ENCODE results near the gene SF3B3.
"Not testable (repeated sequence)": the region's sequence is repeated elsewhere in the genome, so short reads cannot be mapped to it uniquely, and the experiment has no call there.

SF3B3 gene

DNA sequence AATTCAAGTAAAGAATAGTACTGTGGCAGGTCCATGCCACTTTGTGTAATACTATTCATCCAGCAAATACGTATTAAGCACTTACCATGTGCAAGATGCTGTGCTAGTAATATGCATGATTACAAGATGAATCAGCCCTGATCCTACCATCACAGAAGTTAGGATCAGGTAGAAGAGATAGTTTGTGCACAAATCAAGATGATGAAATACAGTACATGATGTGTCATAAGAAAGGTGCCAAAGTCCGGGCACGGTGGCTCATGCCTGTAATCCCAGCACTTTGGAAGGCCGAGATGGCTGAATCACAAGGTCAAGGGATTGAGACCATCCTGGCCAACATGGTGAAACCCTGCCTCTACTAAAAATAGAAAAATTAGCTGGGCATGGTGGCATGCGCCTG is 11.2 kb upstream of the SF3B3 start:
- DNase-seq = no peak

DNA sequence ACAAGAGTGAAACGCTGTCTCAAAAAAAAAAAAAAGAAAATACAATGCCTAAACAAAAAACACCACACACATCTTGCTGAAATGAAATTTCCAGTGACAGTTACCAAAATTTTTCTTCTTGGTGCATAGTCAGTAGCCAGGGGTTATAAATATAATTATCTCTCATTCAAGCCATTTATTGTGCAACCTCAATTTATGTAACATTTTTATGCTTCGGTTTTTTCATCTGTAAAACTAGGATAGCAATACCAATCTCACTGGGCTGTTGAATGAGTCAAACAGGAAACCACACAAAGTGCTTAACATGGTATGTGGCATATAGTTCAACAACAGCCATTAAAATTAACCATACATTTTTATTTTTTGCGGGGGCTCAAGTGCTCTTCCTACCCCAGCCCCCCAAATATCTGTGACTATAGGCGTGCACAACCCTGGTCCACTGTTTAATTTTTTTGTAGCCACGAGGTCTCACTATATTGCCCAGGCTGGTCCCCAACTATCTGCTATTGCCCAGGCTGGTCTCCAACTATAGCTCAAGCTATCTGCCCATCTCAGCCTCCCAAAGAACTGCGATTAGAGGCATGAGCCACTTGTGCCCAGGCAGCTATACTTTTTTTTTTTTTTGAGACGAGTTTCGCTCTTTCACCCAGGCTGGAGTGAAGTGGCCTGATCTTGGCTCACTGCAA is 2.9 kb upstream of the SF3B3 start:
- peak in 1 of 2 donors; percentile 60 for DNase-seq

DNA sequence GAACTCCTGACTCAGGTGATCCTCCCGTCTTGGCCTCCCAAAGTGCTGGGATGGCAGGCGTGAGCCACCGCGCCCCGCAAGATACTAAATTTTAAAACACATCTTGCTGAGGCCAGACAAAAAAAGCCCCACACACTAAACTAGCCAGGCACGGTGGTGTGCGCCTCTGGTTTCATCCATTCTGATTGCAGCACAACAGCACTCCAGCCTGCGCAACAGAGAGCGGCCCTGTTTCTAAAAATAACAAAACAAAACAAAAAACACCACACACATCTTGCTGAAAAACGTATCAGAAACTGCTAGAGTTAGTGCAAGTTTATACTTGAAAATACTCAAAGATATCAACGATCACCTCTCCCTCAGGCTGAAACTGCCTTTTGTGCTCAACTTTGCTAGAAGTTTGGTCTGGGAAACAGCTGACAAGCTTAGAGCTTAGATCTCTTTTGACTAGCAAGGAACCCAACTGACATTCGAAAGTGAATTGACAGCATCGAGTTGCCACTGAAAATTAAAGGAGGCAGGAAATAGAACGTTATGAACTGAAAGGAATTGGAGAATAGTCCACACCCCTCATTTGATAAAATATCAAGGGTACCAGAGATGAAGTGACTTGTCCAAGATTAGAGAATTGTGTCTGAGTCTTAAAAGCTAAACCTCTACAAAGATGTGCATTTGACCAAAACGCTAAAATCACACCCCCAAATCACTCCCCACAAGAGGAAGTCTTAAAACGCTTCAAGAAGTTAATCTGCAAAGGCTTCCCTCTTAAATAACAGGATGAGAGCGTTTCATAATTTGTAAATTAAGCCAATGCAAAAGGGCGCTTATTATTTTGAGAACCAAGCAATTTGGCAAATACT is 1.2 kb upstream of the SF3B3 start:
- DNase-seq = peak in 1 of 2 donors; percentile 25

DNA sequence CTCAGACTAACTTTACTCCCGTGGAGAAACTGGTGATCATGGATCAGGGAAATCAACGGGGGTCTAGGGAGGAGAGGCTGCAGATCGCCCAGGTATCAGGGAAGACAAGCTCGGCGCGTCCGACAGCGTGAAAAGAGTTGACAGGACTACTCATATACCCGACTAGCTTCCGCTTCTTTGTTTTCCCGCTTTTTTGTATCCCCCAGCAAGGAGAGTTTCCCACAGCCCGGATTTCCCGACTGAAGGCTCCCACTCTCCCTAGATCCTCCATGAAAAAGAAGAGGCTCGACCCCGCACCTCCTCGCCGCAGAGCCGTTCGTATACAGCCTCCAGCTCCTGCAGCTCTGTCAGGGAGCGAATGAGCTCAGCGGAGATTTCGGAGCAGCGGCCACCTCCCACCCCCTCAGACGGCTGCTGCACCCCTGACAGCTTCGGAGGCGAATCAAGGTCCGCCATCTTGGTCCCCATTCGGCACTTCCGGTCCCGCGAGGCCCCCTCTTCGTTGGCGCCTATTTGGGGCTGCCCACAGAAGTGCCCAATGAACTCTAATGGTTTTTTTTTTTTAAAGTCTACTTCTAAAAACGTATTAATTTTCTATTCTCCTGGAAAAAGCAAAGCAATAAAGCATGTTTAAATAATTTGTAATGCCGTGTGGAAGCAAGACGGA is 407 bp upstream of the SF3B3 start, which contains the start of gene COG4:
Gene COG4 (minus strand): TSS at position 479 of the 667 bp plus-strand sequence. CDS start 11 bp downstream, at position 468.
- peak; percentile 91 to 93 for DNase-seq

DNA sequence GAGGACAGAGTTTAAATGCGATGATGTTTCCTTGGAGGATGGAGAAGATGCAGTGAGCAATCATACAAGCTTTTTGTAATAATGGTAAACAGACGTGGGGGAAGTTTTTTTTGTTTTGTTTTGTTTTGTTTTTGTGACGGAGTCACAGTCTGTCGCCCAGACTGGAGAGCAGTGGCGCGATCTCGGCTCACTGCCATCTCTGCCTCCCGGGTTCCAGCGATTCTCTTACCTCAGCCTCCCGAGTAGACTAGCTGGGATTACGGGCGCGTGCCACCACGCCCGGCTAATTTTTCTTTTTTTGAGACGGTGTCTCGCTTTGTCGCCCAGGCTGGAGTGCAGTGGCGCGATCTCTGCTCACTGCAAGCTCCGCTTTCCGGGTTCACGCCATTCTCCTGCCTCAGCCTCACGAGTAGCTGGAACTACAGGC is 796 bp downstream of the SF3B3 start:
- DNase-seq = peak; percentile 27 to 58

DNA sequence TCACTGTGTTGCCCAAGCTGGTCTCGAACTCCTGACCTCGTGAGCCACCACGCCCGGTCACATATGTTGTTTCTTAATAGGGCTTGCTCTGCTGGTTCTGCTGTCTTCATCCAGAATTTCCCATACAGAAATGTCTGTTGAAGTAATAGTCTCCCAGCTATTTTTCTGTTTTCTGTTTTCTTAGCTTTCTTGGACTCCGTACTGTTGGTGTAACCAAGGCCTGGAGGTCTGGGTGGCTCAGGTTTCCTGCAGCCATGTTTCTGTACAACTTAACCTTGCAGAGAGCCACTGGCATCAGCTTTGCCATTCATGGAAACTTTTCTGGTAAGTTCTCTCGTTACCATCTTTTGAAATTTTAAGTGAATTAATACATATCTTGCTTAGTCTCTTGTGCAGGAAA is 2.8 kb downstream of the SF3B3 start:
- DNase-seq = no peak

DNA sequence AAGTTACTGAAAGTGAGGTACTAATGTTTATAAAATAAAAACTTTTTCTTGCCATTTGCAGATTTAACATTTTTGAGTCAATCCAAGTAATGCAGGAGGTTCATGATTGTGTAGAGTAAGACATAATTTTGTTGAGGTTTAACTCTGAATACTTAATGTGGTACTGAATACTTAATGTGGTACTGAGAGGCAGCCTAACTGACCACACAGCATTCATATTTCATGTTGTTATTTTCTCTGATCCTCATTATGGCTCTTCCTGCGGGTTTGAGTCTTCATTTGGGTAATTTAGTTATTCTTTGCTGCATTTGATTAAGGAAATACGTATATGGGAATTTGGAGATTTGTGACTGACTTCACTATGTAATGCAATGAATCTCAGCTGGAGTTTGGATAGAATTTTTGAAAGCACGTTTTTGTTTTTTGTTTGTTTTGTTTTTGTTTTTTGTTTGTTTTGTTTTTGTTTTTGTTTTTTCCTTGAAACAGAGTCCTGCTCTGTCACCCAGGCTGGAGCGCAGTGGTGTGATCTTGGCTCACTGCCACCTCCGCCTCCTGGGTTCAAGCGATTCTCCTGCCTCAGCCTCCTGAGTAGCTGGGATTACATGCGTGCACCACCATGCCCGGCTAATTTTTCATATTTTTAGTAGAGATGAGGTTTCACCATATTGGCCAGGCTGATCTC is 3.8 kb downstream of the SF3B3 start:
- no peak for DNase-seq

DNA sequence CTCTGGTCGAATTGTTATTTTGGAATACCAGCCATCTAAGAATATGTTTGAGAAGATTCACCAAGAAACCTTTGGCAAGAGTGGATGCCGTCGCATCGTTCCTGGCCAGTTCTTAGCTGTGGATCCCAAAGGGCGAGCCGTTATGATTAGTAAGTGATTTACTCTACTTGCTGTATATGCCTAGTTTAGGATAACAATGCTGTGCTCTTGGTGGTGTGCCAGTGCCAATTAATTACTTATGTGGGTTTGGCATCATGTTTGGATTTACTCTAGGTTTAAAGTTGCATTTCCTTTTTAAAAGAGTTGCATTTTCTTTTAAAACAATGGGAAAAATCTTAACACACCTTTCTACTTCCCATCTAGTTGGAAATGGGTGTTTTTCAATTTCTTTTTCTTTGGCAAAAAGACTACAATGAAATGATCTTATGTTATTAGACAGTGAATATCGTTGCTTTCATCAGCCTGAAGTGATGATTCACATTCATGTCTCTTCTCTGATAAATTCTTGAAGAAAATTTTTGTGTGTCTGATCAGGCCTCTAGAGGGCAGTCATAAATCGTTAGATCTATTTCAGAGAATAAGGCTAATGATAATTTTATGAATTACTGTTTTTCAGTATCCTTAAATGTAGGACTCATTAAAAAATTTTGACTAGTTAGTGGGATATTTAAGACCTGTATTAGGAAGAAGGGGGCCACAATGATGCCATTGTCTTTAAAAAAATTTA is 5.6 kb downstream of the SF3B3 start:
- peak in 1 of 2 donors; percentile 55 for DNase-seq

DNA sequence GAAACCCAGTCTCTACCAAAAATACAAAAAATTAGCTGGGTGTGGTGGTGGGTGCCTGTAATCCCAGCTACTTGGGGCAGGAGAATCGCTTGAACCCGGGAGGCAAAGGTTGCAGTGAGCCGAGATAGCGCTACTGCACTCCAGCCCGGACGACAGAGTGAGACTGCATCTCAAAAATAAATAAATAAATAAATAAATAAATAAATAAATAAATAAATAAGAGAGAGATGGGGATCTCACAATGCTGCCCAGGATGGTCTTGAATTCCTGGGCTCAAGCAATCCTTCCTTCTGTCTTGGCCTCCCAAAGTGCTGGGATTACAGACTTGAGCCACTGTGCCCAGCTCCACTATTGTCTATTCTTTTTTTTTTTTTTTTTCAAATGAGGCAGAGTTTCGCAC is 6.3 kb downstream of the SF3B3 start:
- DNase-seq = not testable (repeated sequence)

DNA sequence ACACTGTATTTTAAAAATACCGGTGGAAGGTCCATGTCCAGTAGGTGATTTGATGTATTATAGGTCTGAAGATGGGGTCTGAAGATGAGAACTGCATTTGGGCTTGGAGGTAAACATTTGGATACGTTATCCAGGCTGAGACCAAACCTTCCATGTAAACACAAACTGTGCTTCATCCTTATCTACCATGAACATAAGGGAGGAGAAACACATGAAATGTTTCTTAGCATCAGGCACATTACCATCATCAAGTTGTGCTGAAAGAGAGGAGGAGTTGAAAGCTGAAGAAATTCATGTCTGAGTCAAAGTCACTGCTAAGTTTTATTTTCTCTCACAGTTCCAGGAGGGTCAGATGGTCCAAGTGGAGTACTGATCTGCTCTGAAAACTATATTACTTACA is 11.4 kb downstream of the SF3B3 start:
- DNase-seq = no peak

DNA sequence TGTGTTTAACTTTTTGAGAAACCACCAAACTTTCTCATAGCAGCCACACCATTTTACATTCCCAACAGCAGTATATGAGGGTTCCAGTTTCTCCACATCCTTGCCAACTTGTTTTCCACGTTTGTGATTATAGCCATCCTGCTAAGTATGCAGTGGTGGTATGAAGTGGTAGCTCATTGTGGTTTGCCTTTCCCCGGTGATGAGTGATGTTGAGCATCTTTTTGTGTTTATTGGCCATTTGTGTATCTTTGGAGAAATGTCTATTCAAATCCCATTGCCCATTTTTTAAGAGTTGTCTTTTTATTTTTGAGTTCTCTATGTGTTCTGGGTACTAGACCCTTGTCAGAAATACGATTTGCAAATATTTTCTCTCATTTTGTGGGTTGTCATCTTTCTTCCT is 17.4 kb downstream of the SF3B3 start:
- no peak for DNase-seq

DNA sequence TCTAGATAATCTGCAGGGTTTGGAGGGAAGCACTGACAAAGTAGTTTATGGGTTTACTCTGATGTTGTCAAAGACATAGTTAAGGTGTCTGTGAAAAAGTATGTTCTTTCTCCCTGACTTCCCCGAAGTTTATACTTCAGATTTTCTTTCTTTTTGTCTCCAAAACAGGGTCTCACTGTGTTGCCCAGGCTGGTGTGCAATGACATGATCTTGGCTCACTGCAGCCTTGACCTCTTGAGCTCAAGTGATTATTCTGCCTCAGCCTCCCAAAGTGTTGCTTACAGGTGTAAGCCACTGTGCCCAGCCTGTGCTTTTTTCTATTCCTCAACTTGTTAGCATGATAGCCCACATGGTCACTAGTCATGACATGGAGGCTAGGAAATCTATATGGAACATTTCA is 20.9 kb downstream of the SF3B3 start:
- DNase-seq = no peak

DNA sequence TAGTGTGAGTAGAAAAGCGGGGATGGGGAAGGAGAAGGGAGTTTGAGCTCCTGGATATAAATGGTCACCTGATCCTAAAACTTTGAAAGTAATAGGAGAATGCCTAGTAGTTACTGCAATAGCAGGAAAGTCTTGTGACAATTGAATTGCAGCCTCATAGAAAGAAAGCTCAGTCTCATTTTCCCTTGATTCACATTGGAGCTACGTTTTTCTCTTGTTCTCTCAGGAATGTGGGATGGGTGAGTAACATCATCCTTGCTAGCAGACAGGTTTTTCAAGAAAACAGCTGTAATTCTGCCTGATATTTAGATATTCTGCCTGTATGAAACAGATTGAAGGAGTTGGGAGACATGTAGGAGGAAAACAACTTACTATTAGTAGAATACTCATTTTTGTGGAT is 25.3 kb downstream of the SF3B3 start:
- no peak for DNase-seq

DNA sequence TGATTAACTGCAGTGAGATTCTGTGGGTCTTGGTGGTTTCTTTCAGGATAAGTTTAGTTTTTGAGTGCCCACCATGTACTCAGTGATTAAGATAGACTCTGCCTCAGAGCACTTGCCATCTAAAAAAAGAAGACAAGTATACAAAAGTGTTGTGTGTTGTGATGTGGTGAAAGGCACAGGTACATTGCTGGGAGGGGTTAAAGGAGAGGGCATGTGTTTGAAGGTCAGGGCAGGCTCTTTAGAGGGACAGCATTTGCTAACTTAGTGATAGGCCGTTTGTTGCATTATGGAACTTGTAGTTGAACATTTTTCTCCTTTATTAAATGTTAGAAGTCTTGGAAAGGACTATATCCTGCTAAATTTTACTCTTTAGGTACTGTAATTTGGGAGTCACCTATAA is 26.5 kb downstream of the SF3B3 start:
- DNase-seq = no peak

DNA sequence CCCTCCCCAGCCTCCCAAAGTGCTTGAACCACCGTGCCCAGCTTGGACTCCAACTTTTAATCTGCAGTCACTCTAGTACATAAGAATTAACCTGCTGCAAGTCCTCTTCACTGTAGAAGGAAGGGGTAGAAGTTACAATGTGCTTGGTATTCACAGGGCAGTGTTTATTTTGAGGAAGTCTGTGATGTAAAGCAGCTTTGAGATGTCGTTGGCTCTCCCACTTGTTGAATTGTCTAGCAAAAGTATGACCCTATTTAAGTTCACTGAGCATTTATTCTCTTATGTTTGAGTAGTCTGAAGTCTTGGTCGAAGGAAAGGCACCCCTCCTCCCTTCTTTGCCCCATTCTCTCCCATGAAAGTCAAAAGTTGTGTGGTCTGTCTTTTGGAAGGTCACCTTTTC is 28.2 kb downstream of the SF3B3 start:
- no peak for DNase-seq

DNA sequence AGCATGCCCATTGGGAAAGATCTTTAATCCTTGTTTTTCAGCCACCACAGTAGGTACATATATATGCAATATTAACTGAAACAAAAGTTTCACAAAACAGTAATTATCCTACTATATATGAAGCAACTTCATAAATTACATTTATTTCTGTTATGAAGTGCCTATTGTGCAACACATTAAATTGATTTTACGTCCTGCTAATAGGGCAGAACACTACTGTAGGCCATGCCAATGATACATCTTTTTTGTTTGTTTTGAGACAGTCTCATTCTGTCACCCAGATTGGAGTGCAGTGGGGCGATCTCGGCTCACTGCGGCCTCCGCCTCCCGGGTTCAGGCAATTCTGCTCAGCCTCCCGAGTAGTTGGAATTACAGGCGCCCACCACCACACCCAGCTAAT is 29.1 kb downstream of the SF3B3 start:
- DNase-seq = no peak

DNA sequence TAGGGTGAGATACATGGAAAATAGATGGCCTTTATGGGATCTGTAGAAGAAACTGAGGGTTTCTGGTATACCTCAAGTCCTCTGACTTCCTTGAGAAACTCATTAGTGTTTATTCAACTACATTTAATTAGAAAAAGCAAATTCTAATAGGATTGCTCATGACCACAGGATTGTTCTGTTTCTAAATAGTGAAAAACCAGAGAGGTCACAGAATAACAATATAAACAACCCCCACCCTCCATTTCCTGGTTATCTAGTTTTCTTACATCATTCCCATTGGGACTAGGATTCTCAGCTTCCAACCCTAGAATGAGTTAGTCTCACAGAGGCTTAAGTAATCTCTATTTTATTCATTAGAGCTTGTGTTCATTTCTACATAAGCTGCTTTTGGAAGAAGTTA is 30.0 kb downstream of the SF3B3 start:
- DNase-seq = no peak

DNA sequence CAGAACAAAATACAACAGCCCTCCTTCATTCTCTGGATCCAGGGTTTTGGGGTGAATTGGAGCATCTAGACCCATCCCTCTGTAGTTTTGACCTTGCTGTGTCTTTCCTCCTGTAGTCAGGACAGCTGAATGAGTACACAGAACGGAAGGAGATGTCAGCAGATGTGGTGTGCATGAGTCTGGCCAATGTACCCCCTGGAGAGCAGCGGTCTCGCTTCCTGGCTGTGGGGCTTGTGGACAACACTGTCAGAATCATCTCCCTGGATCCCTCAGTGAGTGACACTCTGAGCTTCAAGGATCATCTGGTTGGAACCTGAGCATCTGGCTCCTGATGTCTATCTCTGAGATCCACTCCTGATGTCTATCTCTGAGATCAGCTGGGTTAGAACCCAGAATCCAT is 32.4 kb downstream of the SF3B3 start:
- no peak for DNase-seq

DNA sequence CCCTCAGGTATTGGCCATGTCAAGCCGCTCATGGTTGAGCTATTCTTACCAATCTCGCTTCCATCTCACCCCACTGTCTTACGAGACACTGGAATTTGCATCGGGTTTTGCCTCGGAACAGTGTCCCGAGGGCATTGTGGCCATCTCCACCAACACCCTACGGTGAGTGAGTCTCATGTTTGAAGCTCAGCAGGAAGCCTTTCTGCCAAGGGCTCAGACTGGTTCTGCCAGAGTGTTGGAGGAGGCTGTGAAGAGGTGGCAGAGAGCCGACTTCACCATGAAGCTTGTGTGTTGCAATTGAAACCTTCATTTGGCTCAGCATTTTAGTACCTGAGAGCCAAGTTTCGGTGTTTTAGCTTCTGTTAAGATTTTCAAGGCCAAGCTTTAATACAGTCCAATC is 38.0 kb downstream of the SF3B3 start:
- no peak for DNase-seq

DNA sequence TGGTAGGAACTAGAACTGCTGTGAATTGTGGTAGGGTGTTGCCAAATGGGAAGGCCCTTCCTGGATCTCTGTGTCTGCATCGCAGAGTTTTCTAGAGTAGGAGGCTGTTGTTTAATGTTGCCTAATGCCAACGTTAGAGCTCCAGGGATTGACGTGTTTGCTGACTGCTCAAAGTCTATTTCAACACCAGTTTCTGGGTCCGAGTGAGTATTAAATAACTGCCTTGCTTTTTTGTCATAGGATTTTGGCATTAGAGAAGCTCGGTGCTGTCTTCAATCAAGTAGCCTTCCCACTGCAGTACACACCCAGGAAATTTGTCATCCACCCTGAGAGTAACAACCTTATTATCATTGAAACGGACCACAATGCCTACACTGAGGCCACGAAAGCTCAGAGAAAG is 40.0 kb downstream of the SF3B3 start:
- DNase-seq = no peak

DNA sequence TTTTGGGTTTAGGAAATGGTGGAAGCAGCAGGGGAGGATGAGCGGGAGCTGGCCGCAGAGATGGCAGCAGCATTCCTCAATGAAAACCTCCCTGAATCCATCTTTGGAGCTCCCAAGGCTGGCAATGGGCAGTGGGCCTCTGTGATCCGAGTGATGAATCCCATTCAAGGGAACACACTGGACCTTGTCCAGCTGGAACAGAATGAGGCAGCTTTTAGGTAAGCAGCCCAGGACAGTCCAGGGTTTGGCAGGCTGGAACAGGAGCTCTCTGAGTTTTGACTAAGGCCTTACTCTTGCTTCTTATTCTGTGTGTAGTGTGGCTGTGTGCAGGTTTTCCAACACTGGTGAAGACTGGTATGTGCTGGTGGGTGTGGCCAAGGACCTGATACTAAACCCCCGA is 41.4 kb downstream of the SF3B3 start:
- no peak for DNase-seq

DNA sequence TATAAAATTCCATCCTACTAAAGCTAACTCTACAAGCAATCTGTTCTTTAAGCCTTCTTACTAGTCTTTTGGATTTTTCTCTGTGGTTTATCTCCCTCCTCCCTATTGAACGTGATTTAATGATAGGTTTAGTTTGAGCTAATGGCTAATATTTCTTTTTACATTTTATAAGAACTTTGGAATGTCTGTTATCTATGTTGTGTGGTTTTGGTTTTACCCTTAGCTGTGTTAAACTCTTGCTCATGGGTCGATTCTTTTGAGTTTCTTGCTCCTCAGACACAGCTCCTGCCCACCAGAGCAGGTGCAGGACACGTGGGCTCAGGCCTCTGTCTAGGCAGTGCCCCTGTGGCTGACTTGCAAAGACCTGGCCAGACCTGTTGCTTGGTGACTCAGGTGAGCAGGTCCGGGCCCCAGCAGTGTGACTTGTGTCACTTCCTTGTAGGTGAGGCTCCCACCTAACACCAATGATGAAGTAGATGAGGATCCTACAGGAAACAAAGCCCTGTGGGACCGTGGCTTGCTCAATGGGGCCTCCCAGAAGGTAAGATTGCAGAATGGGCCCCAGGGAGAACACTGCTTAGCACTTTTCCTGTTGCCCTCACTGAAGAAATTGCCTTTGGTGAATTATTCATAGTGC is 45.1 kb downstream of the SF3B3 start:
- no peak for DNase-seq
